Measurements from ENCODE around the gene FAM107A.
A peak's percentile ranks its signal among the peaks of the same experiment; 100 is the strongest.
"Not testable (repeated sequence)": the region's sequence is repeated elsewhere in the genome, so short reads cannot be mapped to it uniquely, and the experiment has no call there.

FAM107A gene

DNA sequence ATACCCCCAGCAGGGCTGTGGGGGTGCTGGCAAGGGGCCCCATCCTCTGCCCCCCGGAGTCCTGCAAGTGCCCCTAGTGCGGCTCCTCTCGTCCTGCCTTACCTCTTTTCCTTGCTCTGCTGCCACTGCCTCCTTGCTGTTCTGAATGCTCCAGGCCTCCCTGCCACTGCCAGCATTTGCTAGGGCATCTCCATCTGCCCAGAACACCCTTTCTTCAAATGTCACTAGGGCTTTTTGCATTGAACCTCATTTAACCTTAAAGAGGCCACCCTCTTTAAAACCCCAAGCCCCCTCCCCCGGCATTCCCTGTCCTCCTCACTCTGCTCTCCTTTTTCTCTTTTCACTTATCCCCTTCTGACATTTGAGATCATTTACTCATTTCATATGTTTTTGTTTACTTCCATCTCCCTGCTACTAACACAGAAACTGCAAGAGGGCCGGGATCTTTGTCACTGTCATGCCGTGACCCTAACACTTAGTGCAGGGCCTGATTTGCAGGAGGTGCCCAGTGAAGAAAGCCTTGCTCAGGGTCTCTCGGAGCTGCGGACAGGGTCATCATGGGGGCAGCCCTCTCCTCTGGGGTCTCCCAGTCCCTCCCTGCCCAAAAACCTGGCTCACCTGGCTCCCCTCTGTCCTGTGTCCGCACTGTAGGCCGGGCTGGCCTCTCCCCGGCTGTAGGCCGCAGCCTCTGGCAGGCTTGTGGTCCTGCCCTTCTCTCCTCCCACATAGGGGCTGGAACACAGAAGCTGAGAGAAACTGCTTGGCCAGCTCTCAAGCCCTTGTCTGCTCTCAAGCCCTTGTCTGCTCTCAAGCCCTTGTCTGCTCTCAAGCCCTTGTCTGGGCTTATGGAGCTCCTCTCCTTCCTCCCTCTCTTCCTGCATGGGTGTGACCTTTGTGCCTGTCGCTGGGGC is 40.4 kb downstream of the FAM107A start, which contains the start of gene ACOX2:
Gene ACOX2, minus strand, starts transcription at position 690 of the 911 bp plus-strand sequence. CDS start 2,084 bp downstream, outside the sequence.
- no peak for DNase-seq (ENCODE audit: low read depth)

DNA sequence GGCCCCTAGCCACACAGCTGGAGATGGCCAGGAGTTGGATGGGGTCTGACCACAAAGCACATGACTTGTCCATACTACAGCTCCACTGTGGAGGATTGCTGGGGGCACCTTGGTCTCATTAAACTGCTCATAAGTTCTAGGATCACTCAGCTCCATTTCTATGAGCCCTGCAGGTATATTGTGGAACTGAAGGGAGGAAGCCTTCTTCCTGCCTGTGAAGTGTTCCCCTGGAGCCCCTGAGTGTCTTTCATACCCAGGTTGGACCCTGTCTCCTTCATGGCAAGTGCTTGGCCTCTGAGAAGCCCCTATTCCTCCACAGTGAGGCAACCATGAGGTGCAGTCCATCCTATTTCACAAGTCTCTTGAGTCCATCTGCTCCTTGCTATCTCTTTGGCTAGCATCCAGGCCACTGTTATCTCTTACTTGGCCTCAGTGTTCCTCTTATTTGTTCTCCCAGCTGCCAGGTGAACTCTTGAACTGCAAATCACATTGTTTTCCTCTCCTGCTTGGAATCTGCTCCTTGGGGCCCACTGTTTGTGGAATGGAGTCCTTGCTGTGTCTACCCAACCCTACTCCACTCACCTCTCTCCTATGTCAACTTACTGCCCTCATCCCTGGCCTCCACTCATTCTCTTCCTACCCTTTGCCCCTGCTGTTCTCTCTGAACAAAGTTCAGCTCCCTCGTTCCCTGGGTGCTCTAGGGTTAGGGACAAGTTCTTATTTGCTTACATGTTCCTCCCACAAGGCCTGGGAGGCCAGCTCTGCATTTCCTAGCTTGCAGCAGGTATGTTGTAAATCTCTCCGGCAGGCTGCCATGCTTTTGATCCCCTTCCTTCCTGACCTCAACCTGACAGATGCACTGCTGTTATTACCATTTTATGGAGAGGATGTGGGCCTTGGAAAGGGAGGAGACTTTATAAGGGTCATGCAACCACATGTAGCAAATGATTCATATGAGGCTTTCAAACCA is 41.4 kb downstream of the FAM107A start:
- DNase-seq (ENCODE audit: low read depth) = no peak

DNA sequence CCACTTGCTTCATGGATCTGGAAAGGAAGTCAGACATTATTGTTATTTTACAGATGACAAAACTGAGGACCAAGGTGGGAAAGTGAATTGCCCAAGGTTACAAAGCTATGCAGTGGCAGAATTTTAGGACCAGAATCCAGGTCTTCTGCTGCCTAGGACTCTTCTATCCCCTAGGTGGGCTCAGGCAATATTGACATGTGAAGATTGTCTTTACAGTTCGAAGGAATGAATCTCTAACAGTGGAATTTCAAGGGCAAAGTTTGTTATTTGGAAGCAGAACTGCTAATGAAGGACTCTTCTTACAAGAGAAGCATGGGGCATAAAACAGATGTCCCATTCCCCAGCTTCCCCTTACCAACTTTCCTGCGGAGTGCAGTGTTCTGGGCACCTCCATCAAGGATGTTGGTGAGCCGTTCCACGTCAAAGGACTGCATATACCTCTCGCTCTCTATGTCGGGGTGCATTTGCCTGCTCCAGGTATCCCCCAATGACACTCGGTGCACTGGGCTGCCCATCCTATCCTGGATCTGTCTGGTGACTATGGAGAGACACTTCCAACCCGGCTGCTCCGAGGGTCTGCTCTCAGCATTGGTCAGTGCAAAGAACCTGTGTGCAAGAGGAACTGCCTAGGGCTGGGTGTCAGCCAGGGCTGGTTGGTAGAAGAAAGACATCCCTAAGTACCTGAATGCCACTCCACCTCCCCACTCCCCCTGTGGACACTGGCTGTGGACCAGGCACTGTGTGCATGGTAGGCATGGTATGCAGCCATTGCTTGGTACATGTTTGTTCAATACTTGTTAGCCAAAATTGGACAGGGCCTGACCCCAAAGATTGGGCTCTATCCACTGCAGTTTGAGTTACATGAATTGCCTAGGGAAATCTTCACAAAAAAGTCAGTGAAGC is 42.3 kb downstream of the FAM107A start:
- no peak for DNase-seq (ENCODE audit: low read depth)

DNA sequence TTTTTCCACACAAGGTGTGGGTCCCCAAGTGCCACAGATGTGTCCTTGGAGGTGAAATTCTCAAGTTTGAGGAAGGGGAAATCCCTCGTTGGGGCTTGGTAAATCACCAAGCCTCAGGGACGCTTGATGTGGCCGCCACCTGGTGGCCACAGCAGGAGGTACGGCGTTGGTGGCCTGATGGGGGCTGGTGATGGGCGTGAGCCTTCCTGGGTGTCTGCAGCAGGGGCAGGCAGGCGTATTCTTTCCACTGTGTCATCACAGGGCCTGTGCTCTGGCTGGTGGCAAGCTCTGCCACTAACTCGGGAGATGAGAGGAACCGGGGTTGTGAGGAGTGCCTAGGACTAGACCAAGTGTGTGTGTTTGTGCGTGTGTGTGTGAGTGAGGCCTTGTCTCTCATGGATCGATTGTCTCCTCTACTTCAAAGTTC is 44.4 kb downstream of the FAM107A start:
- DNase-seq (ENCODE audit: low read depth) = peak; percentile 62

DNA sequence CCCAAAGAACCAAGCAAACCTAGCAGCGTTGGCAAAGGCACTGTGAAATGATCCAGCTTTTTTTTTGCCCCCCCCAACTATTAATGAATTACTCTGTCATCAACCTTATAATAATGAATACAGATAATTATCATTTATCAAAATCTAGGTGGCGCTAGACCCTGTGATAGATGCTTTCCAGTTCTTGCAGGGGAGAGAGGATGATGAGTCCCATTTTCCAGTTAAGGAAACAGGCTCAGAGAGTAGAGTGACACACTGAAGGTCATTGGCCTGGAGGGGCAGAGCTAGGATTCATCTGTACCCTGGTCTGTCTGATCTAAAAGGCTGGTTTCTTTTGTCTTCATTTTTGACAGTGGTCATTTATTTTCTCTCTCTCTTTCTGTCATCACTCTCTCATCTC is 45.2 kb downstream of the FAM107A start:
- DNase-seq (ENCODE audit: low read depth) = no peak

DNA sequence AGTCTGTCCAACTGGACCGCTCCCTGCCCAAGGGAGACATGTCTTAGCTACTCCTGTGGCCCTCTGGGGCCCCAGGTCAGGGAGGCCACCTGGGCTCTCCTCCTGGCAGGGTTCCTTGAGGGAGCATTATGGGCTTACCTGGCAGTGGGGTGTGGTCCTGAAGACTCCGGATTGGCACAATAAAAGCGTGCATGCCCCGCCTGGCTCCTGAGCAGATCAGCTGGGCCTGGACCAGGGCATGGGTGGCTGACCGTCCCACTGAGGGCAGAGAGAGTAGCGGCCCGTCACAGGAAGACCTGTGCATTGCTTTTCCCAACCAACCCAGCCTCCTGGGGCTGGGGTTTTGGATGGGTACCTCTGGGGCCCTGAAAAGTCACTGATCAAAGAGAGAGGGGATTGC is 45.6 kb downstream of the FAM107A start:
- DNase-seq (ENCODE audit: low read depth) = no peak

DNA sequence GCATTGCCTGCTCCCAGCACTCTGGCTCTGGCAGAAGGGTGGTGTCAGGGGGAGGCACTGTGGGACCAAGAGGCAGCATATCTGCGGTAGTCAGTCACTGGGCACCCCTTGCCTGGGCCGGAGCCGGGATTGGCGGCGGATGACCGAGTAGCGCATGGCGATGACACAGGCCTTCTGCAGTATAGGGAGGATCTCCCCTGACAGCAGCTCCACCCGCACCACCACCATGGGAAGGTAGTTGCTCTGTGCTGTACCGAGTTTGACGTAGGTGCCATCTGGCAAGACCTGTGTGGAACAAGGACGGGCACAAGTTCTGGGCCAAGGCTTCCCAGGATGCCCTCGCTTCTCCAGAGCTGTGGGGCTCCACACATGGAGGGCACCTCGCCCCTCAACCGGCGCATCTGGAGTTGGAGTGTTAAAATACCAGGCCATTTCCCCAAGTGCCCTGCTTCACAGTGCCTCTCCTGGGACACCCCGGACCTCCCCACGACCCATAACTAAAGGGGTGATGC is 46.8 kb downstream of the FAM107A start:
- DNase-seq (ENCODE audit: low read depth) = no peak

DNA sequence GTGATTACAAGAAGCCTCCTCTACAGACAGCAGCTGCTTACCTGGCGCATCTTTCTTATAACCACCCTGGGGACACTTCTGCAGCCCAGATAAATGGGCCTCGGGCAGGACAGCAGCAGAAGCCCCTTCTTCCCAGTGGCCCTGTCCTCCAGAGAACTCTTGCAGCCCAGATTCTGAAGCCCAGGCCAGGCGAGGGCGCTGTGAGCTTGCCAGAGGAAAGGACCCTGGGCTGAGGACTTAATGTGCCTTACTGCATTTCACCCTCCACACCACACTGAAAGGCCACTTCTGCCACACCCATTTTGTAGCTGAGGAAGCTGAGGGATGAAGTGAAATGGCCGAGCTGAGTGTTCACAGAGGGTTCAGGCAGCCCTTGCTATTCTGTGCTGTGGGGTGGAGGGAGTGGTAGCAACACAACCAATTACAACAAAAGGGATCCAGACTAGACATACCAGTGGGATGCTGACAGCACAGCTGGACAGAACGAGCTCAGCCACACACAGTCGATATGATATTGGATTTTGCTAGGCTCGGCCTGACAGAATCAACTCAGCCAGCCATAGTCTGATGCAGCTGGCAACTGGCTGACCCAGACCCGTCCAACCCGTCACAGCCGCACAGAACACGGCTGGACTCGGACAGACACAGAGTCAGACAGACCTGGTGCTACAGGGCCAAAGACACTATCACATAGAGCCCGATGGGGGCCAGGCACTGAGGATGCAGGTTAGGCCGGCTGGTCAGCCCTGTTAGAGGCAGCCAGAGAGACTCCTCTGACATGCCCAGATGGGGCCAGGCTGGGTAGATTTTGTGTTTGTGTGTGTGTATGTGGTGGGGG is 47.5 kb downstream of the FAM107A start:
- no peak for DNase-seq (ENCODE audit: low read depth)

DNA sequence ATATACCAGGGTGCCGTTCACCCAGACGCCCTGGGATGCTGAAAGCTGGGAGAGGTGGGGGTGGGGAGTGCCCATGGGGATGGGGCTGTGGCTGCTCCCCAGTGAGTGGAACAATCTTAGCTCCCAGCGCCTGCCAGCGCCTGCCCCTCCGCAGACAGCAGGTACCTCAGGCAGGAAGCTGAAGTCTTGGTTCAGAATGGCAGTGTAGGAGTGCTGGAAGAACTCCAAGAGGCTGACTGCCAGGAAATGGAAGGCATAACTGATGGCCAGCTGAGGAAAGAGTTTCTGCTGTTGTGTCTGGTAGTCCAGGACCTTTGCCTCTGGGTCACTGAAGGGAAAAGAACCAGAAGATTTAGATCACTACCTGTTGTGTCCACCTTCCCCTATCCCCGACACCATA is 48.6 kb downstream of the FAM107A start:
- no peak for DNase-seq (ENCODE audit: low read depth)

DNA sequence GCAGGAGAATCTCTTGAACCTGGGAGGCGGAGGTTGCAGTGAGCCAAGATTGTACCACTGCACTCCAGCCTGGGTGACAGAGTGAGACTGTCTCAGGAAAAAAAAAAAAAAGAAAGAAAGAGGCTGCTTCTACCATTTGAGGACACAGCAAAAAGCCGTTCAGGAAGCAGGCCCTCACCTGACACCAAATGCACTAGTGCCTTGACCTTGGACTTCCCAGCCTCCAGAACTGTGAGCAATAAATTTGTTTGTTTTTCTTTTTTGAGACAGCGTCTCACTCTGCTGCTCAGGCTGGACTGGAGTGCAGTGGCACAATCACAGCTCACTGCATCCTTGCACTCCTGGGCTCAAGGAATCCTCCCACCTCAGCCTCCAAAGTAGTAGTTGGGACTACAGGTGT is 49.8 kb downstream of the FAM107A start:
- not testable (repeated sequence) for DNase-seq (ENCODE audit: low read depth)

DNA sequence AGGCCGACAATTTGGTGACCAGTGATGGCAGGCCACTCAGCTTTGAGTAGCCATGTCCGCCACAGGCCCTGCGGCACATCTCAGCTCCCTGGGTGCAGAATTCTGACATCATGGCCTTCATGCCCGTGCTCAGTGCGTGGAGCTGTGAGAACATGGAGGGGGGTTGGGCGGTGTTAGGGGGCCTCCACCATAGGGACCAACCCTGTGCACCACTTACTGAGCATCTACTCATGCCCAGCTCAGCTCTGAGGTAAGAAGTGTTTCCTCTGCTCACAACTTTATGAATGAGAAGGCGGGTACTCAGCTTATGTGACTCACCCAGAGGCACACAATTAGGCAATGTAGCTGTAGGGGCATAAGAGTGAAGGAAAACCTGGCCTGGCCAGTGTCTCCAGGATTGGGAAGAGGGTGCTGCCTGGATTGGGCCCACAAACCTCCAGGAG is 50.7 kb downstream of the FAM107A start:
- DNase-seq (ENCODE audit: low read depth) = no peak

DNA sequence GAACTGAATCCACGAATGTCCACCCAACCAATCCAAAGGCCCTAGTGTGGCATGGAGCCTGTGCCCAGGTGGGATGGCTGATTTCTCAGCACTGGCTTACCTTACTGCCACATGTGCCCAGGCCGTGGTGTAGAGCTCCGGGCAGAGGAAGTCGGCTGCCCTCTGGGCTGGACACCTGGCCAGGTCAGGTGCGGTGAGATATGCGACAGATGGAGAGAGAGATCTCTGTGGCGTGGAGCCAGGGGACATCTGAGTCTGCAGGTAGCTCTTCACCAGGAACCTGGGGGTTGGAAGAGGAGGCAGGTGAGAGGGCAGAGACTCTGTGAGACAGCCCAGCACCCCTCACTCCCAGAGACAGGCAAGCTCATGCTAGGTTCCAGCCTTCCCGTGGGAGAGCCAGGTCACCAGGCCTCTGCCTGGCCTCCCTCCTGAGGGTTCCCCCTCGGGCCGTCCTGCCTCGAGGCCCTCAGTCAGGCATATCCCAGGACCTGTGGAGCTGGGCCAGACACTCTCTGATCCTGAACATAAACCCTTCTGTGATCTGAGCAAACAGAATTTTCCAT is 52.8 kb downstream of the FAM107A start:
- DNase-seq (ENCODE audit: low read depth) = no peak

DNA sequence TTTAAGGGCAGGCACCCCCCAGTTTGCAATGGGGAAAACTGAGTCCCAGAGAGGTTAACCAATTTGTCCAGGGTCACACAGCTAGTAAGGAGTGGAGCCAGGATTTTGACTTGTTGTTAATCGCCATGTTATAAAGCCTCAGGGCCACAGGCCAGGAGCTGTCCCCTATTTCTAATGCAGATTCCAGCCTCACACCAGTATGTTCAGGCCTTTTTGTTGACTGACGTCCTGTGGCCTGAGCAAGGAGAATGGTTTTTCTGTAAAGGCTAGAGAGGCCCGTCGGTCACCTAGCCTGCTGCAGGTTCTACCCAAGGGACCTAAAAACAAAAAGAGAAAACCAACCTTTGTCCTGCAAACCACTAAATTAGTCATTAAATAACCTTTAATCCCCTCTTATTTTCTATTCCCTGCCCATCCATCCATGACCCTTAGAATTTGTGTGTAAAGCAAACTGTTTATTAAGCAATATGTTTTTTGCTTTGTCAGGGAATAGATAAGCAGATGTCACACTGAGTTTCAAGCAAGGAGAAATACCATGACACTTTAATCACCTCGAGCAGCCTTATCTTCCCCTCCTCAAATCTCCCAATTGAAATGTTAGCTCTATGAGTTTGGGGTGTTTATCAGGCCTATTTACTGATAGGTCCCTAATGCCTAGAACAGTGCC is 54.3 kb downstream of the FAM107A start:
- no peak for DNase-seq (ENCODE audit: low read depth)

DNA sequence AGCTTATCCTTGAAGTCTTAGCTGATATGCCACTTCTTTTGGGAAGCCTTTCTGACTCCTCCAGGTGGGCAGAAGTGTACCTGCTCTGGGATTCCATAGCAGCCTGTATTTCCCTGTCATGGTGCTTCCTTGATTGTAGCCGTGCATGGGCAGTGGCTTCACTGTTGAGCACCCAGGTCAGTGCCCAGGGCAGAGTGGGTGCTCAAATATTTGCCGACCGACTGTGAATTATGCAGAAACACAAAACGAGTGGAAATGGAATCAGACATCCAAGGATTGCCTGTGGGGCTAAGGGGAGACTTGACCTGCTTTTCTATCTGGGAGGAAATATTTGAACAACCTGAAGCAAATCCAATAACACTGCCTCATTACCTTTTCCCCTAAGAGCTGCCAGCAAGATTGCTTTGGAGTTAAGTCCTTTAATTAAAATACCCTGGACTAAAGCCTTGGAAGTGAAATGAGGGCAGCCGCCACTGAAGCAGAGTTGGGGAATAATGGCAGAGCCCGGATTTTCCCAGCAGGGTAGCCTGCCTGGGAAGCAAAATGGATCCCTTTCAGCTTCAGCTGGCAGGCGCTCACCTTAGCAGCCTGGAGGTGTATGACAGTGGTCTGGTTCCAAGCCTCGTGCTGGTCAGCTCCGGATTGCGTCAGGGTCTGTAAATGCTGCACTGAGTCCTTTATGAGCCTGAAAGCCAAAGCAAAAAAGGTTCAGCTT is 55.1 kb downstream of the FAM107A start:
- DNase-seq (ENCODE audit: low read depth) = no peak

DNA sequence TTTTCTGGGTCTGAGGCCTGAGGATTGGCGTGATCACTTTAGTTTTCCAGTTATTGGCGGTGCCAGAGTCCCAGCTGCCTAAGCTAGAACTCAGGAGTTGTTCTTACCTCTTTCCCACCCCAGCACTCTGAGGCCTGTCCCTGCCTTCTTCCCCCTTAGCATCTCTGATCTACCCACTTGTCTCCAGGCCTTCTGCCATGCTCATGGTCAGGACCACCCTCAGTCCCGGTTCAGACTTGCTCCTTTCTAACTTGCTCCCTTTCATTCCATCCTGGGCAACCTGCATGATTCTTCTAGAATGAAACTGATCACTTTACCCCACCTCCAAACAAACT is 55.9 kb downstream of the FAM107A start:
- DNase-seq (ENCODE audit: low read depth) = no peak

DNA sequence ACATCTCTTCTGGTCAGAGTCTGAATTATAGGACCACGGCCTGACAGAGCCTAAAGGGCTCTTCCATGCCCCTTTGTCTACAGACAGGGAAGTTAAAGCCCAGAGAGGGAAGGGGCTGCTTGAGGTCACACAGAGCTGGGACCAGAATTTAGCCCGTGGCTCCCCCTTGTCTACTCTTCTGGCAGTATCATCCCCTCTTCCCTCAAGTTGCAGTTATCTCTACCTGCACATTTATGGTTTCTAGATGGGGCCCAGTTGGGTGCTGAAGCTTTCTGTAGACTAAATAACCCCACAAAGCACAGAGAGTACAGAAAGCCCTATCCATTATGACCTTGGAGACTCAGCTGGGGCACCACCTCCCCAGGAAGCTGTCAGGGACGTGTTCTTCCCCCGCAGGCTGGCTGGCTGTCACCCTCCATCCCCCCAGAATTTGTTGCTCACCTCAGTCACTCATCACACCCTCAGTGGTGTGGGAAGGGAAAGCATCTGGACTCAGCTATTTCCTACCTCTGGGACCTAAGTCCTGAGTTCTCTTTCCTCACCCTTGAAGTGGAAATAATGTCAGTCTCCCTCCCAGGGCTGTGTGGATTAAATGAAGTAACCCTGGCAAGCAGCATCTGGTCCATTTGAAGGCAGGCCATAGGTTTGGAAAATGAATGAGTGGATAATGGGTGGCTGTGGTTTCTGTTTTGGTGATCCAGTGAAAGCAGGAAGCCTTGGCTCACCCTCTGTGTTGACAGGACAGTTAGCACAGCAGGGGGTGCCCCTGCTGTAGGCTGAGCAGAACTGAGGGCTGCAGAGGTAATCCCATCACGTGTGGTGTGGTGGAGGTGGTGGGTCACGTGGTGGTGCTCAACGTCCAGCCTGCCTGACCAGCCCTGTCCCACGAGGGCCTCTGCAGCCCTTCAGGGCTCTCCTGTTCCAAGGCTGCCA is 56.5 kb downstream of the FAM107A start:
- DNase-seq (ENCODE audit: low read depth) = no peak

DNA sequence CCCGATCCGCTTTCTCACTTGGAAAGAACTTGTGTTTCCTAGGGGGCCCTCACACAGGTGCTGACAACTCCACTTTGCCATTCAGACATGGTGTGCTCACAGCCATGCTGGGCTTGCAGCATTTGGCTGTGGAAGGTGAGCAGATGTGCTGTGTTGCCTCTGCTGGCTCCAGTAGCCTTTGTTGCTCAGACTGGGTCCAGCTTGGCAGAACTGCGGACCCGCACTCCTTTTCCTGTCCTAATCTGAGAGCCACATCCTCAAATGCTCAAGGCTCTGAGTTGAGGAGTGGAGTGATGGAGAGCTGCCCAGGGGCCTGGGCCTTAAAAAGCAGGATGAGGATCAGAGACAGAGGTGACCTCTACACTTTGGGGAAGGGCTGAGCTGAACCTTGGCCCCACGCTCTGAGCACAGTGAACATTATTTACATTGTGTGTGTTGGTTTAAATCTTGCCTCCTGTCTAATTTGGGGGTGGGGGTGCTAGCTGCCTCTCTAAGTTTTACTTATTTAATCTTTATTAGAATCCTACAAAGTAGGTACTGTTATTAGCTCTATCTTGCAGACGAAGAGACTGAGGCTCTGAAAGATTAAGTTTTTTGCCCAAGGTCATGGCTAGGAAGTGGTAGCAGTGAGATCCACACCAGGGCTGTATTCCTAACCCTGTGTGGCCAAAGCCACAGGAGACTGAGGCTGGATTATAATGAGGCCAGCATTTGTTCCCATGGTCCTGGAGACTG is 57.4 kb downstream of the FAM107A start:
- DNase-seq (ENCODE audit: low read depth) = no peak

Measured in stimulated activated CD8-positive, alpha-beta memory T cell treated with anti-CD3 and anti-CD28 coated beads, Interleukin-12 subunit alpha, Interleukin-12 subunit beta, amount 100 ng/mL, for 1 hour (primary cell).